ENCODE data around the gene STRAP. TPM values are rescaled to one million over a fixed set of nuclear protein-coding genes. Genes with fewer than 3 reads are reported as not detected.

Gene STRAP
- total and polyA plus RNA-seq, 4 donors: 33.5 to 63.8 (median 48.1) TPM

- no peak for TF ChIP-seq HNF4A (conservative IDR thresholded peaks at IDR 0.05)
- no peak for TF ChIP-seq YY1 (IDR thresholded peaks at IDR 0.05)
- TF ChIP-seq REST (IDR thresholded peaks at IDR 0.05): no peak
- no peak for TF ChIP-seq RAD21 (IDR thresholded peaks at IDR 0.05)
- no peak for TF ChIP-seq GABPA (IDR thresholded peaks at IDR 0.05 in 1 of 2, conservative IDR thresholded peaks at IDR 0.05 in 1 of 2)
- TF ChIP-seq SP1 (IDR thresholded peaks at IDR 0.05): no peak
- no peak for TF ChIP-seq JUND (IDR thresholded peaks at IDR 0.05)
- no peak for TF ChIP-seq ZBTB33 (IDR thresholded peaks at IDR 0.05)
- no peak for TF ChIP-seq MAX (IDR thresholded peaks at IDR 0.05)
- no peak for TF ChIP-seq RXRA (IDR thresholded peaks at IDR 0.05)
- TF ChIP-seq CTCF (IDR thresholded peaks at IDR 0.05; ENCODE audit: low read depth, low read length, missing input control): no peak
- TF ChIP-seq ATF3 (IDR thresholded peaks at IDR 0.05): no peak
- no peak for TF ChIP-seq FOXA1 (IDR thresholded peaks at IDR 0.05)
- H3K9ac ChIP-seq (ENCODE audit: low read depth in 1 of 2, low read length in 2 of 2): no peak overlapping the region
- H3K27ac ChIP-seq (ENCODE audit: low read depth in 1 of 2, low read length in 2 of 2): no peak overlapping the region
- no peak for DNase-seq (ENCODE audit: low spot score)
- H3K9me3 ChIP-seq (ENCODE audit: control insufficient read depth in 4 of 4, low read length in 3 of 4): no peaks in the 10 kb centered on the region
- H3K36me3 ChIP-seq (ENCODE audit: control insufficient read depth in 4 of 4, insufficient read depth in 3 of 4, low read depth in 1 of 4, low read length in 3 of 4): no peaks in the 10 kb centered on the region
- WGBS: 83% methylated on average over 2 of the region's 2 CpGs
- H3K4me1 ChIP-seq (ENCODE audit: control insufficient read depth in 4 of 4, insufficient read depth in 4 of 4, low read length in 3 of 4): no peaks in the 10 kb centered on the region
- no peak overlapping the region for H3K4me3 ChIP-seq (ENCODE audit: low read depth in 1 of 3, low read length in 3 of 3)
- H3K27me3 ChIP-seq (ENCODE audit: control insufficient read depth in 4 of 4, insufficient read depth in 4 of 4, low read length in 3 of 4): no peaks in the 10 kb centered on the region
These were observed 35.3 kb upstream of the STRAP start for GRCh38 chr12:15846887-15847286.

- Histone ChIP-seq H3K9ac (ENCODE audit: low read depth in 1 of 2, low read length in 2 of 2) (no peak overlapping the region), H3K27ac (ENCODE audit: low read depth in 1 of 2, low read length in 2 of 2) (no peak overlapping the region), H3K36me3 (ENCODE audit: control insufficient read depth in 4 of 4, insufficient read depth in 3 of 4, low read depth in 1 of 4, low read length in 3 of 4) (no peaks in the 10 kb centered on the region), H3K27me3 (ENCODE audit: control insufficient read depth in 4 of 4, insufficient read depth in 4 of 4, low read length in 3 of 4) (no peaks in the 10 kb centered on the region), H3K4me1 (ENCODE audit: control insufficient read depth in 4 of 4, insufficient read depth in 4 of 4, low read length in 3 of 4) (no peaks in the 10 kb centered on the region), H3K4me3 (ENCODE audit: low read depth in 1 of 3, low read length in 3 of 3) (no peak overlapping the region), H3K9me3 (ENCODE audit: control insufficient read depth in 4 of 4, low read length in 3 of 4) (no peaks in the 10 kb centered on the region)
- WGBS: 91% methylated on average over 1 of the region's 1 CpG
- DNase-seq (ENCODE audit: low spot score): no peak
- no peak for TF ChIP-seq CTCF (IDR thresholded peaks at IDR 0.05; ENCODE audit: low read depth, low read length, missing input control)
- TF ChIP-seq HNF4A (conservative IDR thresholded peaks at IDR 0.05): no peak
- no peak for TF ChIP-seq RAD21 (IDR thresholded peaks at IDR 0.05)
- TF ChIP-seq ZBTB33 (IDR thresholded peaks at IDR 0.05): no peak
- no peak for TF ChIP-seq JUND (IDR thresholded peaks at IDR 0.05)
- TF ChIP-seq FOXA1 (IDR thresholded peaks at IDR 0.05): no peak
- no peak for TF ChIP-seq MAX (IDR thresholded peaks at IDR 0.05)
- no peak for TF ChIP-seq SP1 (IDR thresholded peaks at IDR 0.05)
- no peak for TF ChIP-seq REST (IDR thresholded peaks at IDR 0.05)
These were observed 33.6 kb upstream of the STRAP start for GRCh38 chr12:15848606-15849005.

Data from liver (tissue), 9 donors.